Suprapubic skin (tissue), 4 donors: ENCODE results near the gene UMOD. TPM values are rescaled to one million over a fixed set of nuclear protein-coding genes. Genes with fewer than 3 reads are reported as not detected.

Experiments
- DNase-seq, 2 donors: peaks; one replicate each; pipeline ENCODE4 v3.0.0-alpha.2; 2019; ENCODE audit warnings: low spot score in 2 of 2
- H3K27ac ChIP-seq: fragments of 200-600 bp; sonication (generic); one replicate; pipeline ENCODE4 v1.5.1; 2019
- H3K27me3 ChIP-seq: fragments of 200-600 bp; sonication (generic); one replicate; pipeline ENCODE4 v1.5.1; 2019
- H3K36me3 ChIP-seq: fragments of 200-600 bp; sonication (generic); one replicate; pipeline ENCODE4 v1.5.1; 2019
- H3K4me1 ChIP-seq: fragments of 200-600 bp; sonication (generic); one replicate; pipeline ENCODE4 v1.5.1; 2019
- H3K4me3 ChIP-seq: fragments of 200-600 bp; sonication (generic); one replicate; pipeline ENCODE4 v1.5.1; 2019; ENCODE audit warnings: mild to moderate bottlenecking
- H3K9me3 ChIP-seq: fragments of 200-600 bp; sonication (generic); one replicate; pipeline ENCODE4 v1.5.1; 2019
- EP300 ChIP-seq: sonication (generic); formaldehyde crosslinking; IDR thresholded peaks from one replicate; pipeline ENCODE4 v1.6.1; 2017; ENCODE audit warnings: antibody characterized with exemption
- POLR2A ChIP-seq, 2 donors: fragments of 450-650 bp; IDR thresholded peaks; one replicate each; pipeline ENCODE4 v1.6.1; 2017; ENCODE audit warnings: antibody characterized with exemption in 2 of 2, mild to moderate bottlenecking in 2 of 2, moderate library complexity in 2 of 2
- POLR2AphosphoS5 ChIP-seq, 3 donors: sonication (generic); formaldehyde crosslinking; IDR thresholded peaks; one replicate each; pipeline ENCODE4 v1.6.1; 2017; ENCODE audit warnings: antibody characterized with exemption in 3 of 3
- WGBS: methylation state at CpG from one replicate; pipeline ENCODE4 v1.1.5; 2018; 5-methylcytosine and 5-hydroxymethylcytosine counted together
- total RNA-seq, 4 donors: library from RNA; depleted of rRNA; stranded (reverse); fragments of >200 nt; gene quantifications; one replicate each; pipeline ENCODE4 v1.1.0, GENCODE V29; 2016
- TF ChIP-seq, protein P1 (sequence below), 2 donors: fragments of 200-600 bp in 1 of 2; fragments of 450-650 bp in 1 of 2; sonication (generic) in 1 of 2; IDR thresholded peaks; one replicate each; pipeline ENCODE4 v1.5.1; 2016 to 2019; ENCODE audit warnings: antibody characterized with exemption in 2 of 2, mild to moderate bottlenecking in 1 of 2, moderate library complexity in 1 of 2

Gene UMOD
- total RNA-seq, 4 donors from 2014 or later, result not detected

DNA sequence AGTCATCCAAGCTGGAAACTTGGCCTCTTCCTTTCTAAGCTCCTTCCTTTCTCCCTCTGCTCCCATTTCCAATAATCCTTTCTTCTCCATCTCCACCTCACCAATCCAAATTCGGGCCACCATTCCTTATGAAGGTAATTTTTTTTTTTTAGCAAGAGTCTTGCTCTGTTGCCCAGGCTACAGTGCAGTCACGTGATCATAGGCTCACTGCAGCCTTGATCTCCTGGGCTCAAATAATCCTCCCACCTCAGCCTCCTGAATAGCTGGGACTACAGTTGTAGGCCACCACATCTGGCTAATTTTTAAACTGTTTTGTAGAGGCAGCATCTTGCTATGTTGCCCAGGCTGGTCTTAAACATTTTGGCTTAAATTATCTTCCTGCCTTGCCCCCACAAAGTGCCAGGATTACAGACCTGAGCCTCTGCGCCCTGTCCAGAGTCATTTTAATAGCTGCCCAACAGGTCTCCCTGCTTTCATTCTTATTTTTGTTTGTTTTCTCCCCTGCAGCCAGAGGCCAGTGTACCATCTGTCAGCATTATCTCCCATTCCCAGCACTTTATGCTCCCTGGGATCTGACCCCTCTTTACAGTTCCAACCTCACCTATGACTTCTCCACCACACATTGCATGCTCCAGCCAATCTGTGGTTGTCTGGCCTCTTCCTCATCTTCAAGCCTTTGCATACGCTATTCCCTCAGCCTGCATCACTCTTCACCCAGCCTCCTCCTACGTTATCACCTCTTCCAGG lies 22.9 kb downstream of the UMOD start:
- H3K36me3 ChIP-seq, result no peaks in the 10 kb centered on the region
- H3K27me3 ChIP-seq, result peaks cover 6% of the 10 kb centered on the region
- H3K4me1 ChIP-seq, result no peaks in the 10 kb centered on the region
- H3K4me3 ChIP-seq, result no peak overlapping the region
- no peak overlapping the region for H3K27ac ChIP-seq
- DNase-seq, result no peak
- H3K9me3 ChIP-seq, result no peaks in the 10 kb centered on the region
- TF ChIP-seq POLR2AphosphoS5 (IDR thresholded peaks at IDR 0.05), result no peak
- TF ChIP-seq EP300, result no peak
- TF ChIP-seq, protein P1, sequence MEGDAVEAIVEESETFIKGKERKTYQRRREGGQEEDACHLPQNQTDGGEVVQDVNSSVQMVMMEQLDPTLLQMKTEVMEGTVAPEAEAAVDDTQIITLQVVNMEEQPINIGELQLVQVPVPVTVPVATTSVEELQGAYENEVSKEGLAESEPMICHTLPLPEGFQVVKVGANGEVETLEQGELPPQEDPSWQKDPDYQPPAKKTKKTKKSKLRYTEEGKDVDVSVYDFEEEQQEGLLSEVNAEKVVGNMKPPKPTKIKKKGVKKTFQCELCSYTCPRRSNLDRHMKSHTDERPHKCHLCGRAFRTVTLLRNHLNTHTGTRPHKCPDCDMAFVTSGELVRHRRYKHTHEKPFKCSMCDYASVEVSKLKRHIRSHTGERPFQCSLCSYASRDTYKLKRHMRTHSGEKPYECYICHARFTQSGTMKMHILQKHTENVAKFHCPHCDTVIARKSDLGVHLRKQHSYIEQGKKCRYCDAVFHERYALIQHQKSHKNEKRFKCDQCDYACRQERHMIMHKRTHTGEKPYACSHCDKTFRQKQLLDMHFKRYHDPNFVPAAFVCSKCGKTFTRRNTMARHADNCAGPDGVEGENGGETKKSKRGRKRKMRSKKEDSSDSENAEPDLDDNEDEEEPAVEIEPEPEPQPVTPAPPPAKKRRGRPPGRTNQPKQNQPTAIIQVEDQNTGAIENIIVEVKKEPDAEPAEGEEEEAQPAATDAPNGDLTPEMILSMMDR (IDR thresholded peaks at IDR 0.05), result no peak
- TF ChIP-seq POLR2A (IDR thresholded peaks at IDR 0.05), result no peak
- 75% methylated on average over 5 of the region's 5 CpGs for WGBS

GRCh38 chr16:20327444-20328041 lies 25.0 kb downstream of the UMOD start, which contains the start of gene GP2:
Gene GP2, minus strand, starts transcription at chr16:20327513. Its CDS starts 1,082 bp downstream, at chr16:20326431.
- H3K27ac ChIP-seq, result no peak within 1 kb of the TSS
- DNase-seq, result no peak
- no peak within 1 kb of the TSS for H3K4me3 ChIP-seq
- H3K27me3 ChIP-seq, result peaks cover 6% of the 10 kb centered on the region
- no peaks in the 10 kb centered on the region for H3K4me1 ChIP-seq
- H3K9me3 ChIP-seq, result no peaks in the 10 kb centered on the region
- TF ChIP-seq, protein P1 (IDR thresholded peaks at IDR 0.05), result no peak
- TF ChIP-seq POLR2AphosphoS5 (IDR thresholded peaks at IDR 0.05), result no peak
- TF ChIP-seq POLR2A (IDR thresholded peaks at IDR 0.05), result no peak
- TF ChIP-seq EP300, result no peak
- no peaks in the 10 kb centered on the region for H3K36me3 ChIP-seq
- WGBS, result 74% methylated on average over 7 of the region's 7 CpGs

DNA sequence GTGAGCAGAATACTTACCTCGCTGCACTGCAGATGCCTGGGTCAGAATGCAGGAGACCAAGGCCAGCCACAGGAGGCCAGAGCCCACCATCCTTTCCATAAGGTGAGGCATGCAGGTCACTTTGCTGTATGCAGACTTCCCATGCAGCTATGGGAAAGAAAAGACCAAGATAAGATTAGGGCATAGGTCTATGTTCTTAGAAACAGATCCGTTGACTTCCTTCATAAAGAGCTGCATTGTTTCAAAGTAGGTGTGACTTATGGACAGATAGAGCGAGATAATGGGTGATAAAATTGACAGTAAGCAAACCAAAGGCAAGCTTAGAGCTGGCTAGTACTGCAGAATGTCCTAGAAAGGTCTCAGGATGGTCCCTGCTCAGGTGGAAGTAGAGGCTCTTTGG lies 26.2 kb downstream of the UMOD start:
- no peaks in the 10 kb centered on the region for H3K4me1 ChIP-seq
- WGBS, result 74% methylated on average over 3 of the region's 3 CpGs
- H3K4me3 ChIP-seq, result no peak overlapping the region

DNA sequence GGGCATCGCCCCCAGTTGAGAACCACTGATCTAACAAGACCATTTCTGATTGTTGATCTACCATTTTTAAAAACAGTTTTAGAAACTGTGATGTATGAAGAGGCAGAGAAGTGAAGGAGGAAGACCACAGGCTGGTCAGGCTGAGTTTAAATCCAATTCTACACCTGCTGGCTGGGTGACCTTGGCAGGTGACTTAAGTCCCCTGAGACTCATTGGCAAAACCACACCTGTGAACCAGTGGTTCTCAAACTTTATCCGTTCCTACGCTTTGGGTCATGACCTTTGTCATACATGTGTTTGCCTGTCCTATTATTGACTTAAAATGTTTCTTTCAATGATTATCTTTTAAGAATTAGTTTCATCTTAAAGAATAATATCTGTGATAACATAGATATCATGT lies 27.5 kb downstream of the UMOD start:
- no peak for TF ChIP-seq POLR2AphosphoS5 (IDR thresholded peaks at IDR 0.05)
- TF ChIP-seq EP300, result no peak
- TF ChIP-seq, protein P1 (IDR thresholded peaks at IDR 0.05), result no peak
- TF ChIP-seq POLR2A (IDR thresholded peaks at IDR 0.05), result no peak
- no peak overlapping the region for H3K4me3 ChIP-seq
- no peak overlapping the region for H3K27ac ChIP-seq
- DNase-seq, result no peak
- H3K27me3 ChIP-seq, result peaks cover 3% of the 10 kb centered on the region
- 59% methylated on average over 3 of the region's 3 CpGs for WGBS
- no peaks in the 10 kb centered on the region for H3K36me3 ChIP-seq
- H3K9me3 ChIP-seq, result no peaks in the 10 kb centered on the region
- H3K4me1 ChIP-seq, result no peaks in the 10 kb centered on the region

More for the DNA sequence above, 26.2 kb downstream of the UMOD start:
- Histone ChIP-seq H3K36me3 (no peaks in the 10 kb centered on the region), H3K9me3 (no peaks in the 10 kb centered on the region), H3K27ac (no peak overlapping the region), H3K27me3 (peaks cover 3% of the 10 kb centered on the region)
- no peak for TF ChIP-seq EP300
- no peak for TF ChIP-seq POLR2A (IDR thresholded peaks at IDR 0.05)
- no peak for TF ChIP-seq POLR2AphosphoS5 (IDR thresholded peaks at IDR 0.05)
- TF ChIP-seq, protein P1 (IDR thresholded peaks at IDR 0.05), result no peak
- DNase-seq, result no peak

DNA sequence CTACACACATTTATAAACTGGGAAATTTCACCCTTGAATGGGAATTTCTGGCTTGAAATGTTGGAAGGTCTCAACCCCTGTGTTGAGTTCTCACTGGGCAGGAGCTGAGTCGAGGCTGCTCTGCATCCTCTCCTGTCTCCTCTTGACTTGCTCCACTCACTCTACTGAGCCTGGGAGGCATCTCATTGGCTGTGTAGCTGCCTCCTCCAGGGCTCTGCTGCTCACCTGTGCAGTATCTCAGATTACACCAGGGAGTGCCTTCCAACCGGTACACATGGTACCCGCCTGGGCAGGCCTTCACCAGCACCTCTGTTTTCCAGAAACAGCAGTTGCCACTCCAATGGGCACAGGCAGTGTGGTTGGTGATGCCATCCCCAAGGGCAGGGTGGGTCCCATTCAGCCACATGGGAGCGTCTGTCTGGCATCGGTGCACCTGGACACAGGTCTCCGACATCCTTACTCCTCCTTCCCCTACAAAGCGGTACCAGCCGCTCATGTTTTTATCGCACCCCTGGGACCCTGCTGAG lies 28.9 kb downstream of the UMOD start:
- no peak for DNase-seq
- TF ChIP-seq POLR2A (IDR thresholded peaks at IDR 0.05) (no peak), EP300 (no peak), POLR2AphosphoS5 (IDR thresholded peaks at IDR 0.05) (no peak)
- TF ChIP-seq, protein P1 (IDR thresholded peaks at IDR 0.05), result no peak
- Histone ChIP-seq H3K4me1 (no peaks in the 10 kb centered on the region), H3K9me3 (no peaks in the 10 kb centered on the region), H3K36me3 (no peaks in the 10 kb centered on the region), H3K27ac (no peak overlapping the region), H3K4me3 (no peak overlapping the region), H3K27me3 (peaks cover 3% of the 10 kb centered on the region)
- WGBS, result 64% methylated on average over 9 of the region's 9 CpGs
